Immature natural killer cell (primary cell): Measurements from ENCODE around the gene DIP2C. TPM values are rescaled to one million over a fixed set of nuclear protein-coding genes. Genes with fewer than 3 reads are reported as not detected.
A peak's percentile ranks its signal among the peaks of the same experiment; 100 is the strongest.

Experiments used
- DNase-seq, 3 donors: peaks; one replicate each; pipeline ENCODE4 v3.0.0; 2022; ENCODE audit warnings: mixed read lengths in 1 of 3
- H3K27ac Mint-ChIP-seq, 6 donors: one replicate each; pipeline ENCODE4 v1.8.0; 2020; ENCODE audit warnings: mixed read lengths in 6 of 6, mild to moderate bottlenecking in 5 of 6, inconsistent platforms in 4 of 6, moderate library complexity in 3 of 6
- H3K27me3 Mint-ChIP-seq, 3 donors: one replicate each; pipeline ENCODE4 v1.8.0; 2020 to 2021; ENCODE audit warnings: low read depth in 3 of 3, mild to moderate bottlenecking in 3 of 3, mixed read lengths in 3 of 3, moderate library complexity in 3 of 3, inconsistent platforms in 1 of 3
- H3K36me3 Mint-ChIP-seq, 3 donors: one replicate each; pipeline ENCODE4 v1.8.0; 2020; ENCODE audit warnings: mixed read lengths in 3 of 3, inconsistent platforms in 2 of 3, mild to moderate bottlenecking in 2 of 3
- H3K4me1 Mint-ChIP-seq, 2 donors: one replicate each; pipeline ENCODE4 v1.8.0; 2020; ENCODE audit warnings: inconsistent platforms in 2 of 2, mild to moderate bottlenecking in 2 of 2, mixed read lengths in 2 of 2, moderate library complexity in 1 of 2
- H3K4me3 Mint-ChIP-seq, 5 donors: one replicate each; pipeline ENCODE4 v1.8.0; 2020; ENCODE audit warnings: mild to moderate bottlenecking in 5 of 5, mixed read lengths in 5 of 5, inconsistent platforms in 3 of 5, moderate library complexity in 3 of 5
- H3K9me3 Mint-ChIP-seq, 6 donors: one replicate each; pipeline ENCODE4 v1.8.0; 2020; ENCODE audit warnings: mild to moderate bottlenecking in 6 of 6, mixed read lengths in 6 of 6, inconsistent platforms in 4 of 6, moderate library complexity in 3 of 6
- polyA plus RNA-seq, 3 donors: library from polyadenylated mRNA; unstranded; fragments of 300-500 nt; fragmentation: Illumina TruSeq; gene quantifications; one replicate each; pipeline ENCODE4 v1.2.3, GENCODE V29; 2021

DIP2C gene
- polyA plus RNA-seq, 3 donors from 2014 or later: 0.06 to 0.41 TPM; not detected in 1

GRCh38 chr10:490256-490655 is 199.2 kb downstream of the DIP2C start:
- Mint-ChIP-seq H3K27ac (no peak overlapping the region), H3K9me3 (no peaks in the 10 kb centered on the region), H3K4me3 (no peak overlapping the region), H3K27me3 (peaks cover 3 to 10% (median 6%) of the 10 kb centered on the region in 3 donors), H3K4me1 (peaks cover 4 to 9% of the 10 kb centered on the region in 2 donors), H3K36me3 (no peaks in the 10 kb centered on the region)
- DNase-seq: no peak

GRCh38 chr10:489330-489729 is 200.1 kb downstream of the DIP2C start:
- peaks cover 8 to 14% of the 10 kb centered on the region in 2 donors for H3K4me1 Mint-ChIP-seq
- H3K27ac Mint-ChIP-seq: no peak overlapping the region
- H3K9me3 Mint-ChIP-seq: no peaks in the 10 kb centered on the region
- H3K27me3 Mint-ChIP-seq: peaks cover 3 to 10% (median 6%) of the 10 kb centered on the region in 3 donors
- H3K4me3 Mint-ChIP-seq: no peak overlapping the region
- no peak for DNase-seq
- H3K36me3 Mint-ChIP-seq: no peaks in the 10 kb centered on the region

GRCh38 chr10:488933-489215 is 200.6 kb downstream of the DIP2C start:
- DNase-seq: no peak
- H3K4me3 Mint-ChIP-seq: no peak overlapping the region
- H3K27me3 Mint-ChIP-seq: peaks cover 3 to 9% (median 6%) of the 10 kb centered on the region in 3 donors
- no peaks in the 10 kb centered on the region for H3K9me3 Mint-ChIP-seq
- H3K36me3 Mint-ChIP-seq: no peaks in the 10 kb centered on the region
- H3K27ac Mint-ChIP-seq: no peak overlapping the region
- H3K4me1 Mint-ChIP-seq: peaks cover 13 to 18% of the 10 kb centered on the region in 2 donors

- peaks cover 13 to 20% of the 10 kb centered on the region in 2 donors for H3K4me1 Mint-ChIP-seq
- H3K27ac Mint-ChIP-seq: no peak overlapping the region
- no peak overlapping the region for H3K4me3 Mint-ChIP-seq
- H3K36me3 Mint-ChIP-seq: no peaks in the 10 kb centered on the region
- H3K27me3 Mint-ChIP-seq: peaks cover 4 to 9% (median 5%) of the 10 kb centered on the region in 3 donors
- DNase-seq: no peak
- no peaks in the 10 kb centered on the region for H3K9me3 Mint-ChIP-seq
Measured at GRCh38 chr10:488081-488932, 201.2 kb downstream of the DIP2C start.

GRCh38 chr10:486666-487322 is 202.7 kb downstream of the DIP2C start:
- no peaks in the 10 kb centered on the region for H3K36me3 Mint-ChIP-seq
- H3K4me1 Mint-ChIP-seq: peaks cover 13 to 20% of the 10 kb centered on the region in 2 donors
- H3K27ac Mint-ChIP-seq: no peak overlapping the region
- DNase-seq: no peak
- no peaks in the 10 kb centered on the region for H3K9me3 Mint-ChIP-seq
- H3K27me3 Mint-ChIP-seq: peaks cover 4 to 5% (median 5%) of the 10 kb centered on the region in 3 donors
- no peak overlapping the region for H3K4me3 Mint-ChIP-seq

GRCh38 chr10:486206-486605 is 203.3 kb downstream of the DIP2C start:
- H3K27me3 Mint-ChIP-seq: peaks cover 0 to 5% (median 5%) of the 10 kb centered on the region in 3 donors
- peak overlapping the region in 2 of 5 donors; percentile 85 to 90 for H3K4me3 Mint-ChIP-seq
- H3K4me1 Mint-ChIP-seq: peaks cover 13 to 20% of the 10 kb centered on the region in 2 donors
- DNase-seq: no peak
- H3K36me3 Mint-ChIP-seq: no peaks in the 10 kb centered on the region
- H3K27ac Mint-ChIP-seq: peak overlapping the region in 2 of 6 donors; percentile 93
- no peaks in the 10 kb centered on the region for H3K9me3 Mint-ChIP-seq

- peak overlapping the region; percentile 16 to 94 (median 92) for H3K27ac Mint-ChIP-seq
- DNase-seq: no peak
- peaks cover 13 to 20% of the 10 kb centered on the region in 2 donors for H3K4me1 Mint-ChIP-seq
- peak overlapping the region; percentile 5 to 90 (median 89) for H3K4me3 Mint-ChIP-seq
- no peaks in the 10 kb centered on the region for H3K36me3 Mint-ChIP-seq
- H3K9me3 Mint-ChIP-seq: no peaks in the 10 kb centered on the region
- peaks cover 0 to 5% (median 5%) of the 10 kb centered on the region in 3 donors for H3K27me3 Mint-ChIP-seq
Measured at GRCh38 chr10:485776-486175, 203.7 kb downstream of the DIP2C start.

- peak overlapping the region; percentile 90 to 96 (median 93) for H3K27ac Mint-ChIP-seq
- peak; percentile 43 to 48 (median 46) for DNase-seq
- H3K4me3 Mint-ChIP-seq: peak overlapping the region; percentile 85 to 90 (median 89)
- no peaks in the 10 kb centered on the region for H3K9me3 Mint-ChIP-seq
- H3K4me1 Mint-ChIP-seq: peaks cover 13 to 20% of the 10 kb centered on the region in 2 donors
- H3K27me3 Mint-ChIP-seq: peaks cover 0 to 5% (median 4%) of the 10 kb centered on the region in 3 donors
- H3K36me3 Mint-ChIP-seq: no peaks in the 10 kb centered on the region
Measured at GRCh38 chr10:484925-485661, 204.4 kb downstream of the DIP2C start.

- Mint-ChIP-seq H3K9me3 (no peaks in the 10 kb centered on the region), H3K4me3 (peak overlapping the region; percentile 85 to 90 (median 89)), H3K27me3 (peaks cover 0 to 5% (median 3%) of the 10 kb centered on the region in 3 donors)
Measured at GRCh38 chr10:484441-484924, 205.0 kb downstream of the DIP2C start.

GRCh38 chr10:483261-483660 is 206.2 kb downstream of the DIP2C start:
- H3K9me3 Mint-ChIP-seq: peaks cover 0 to 2% (median 0%) of the 10 kb centered on the region in 6 donors
- H3K4me3 Mint-ChIP-seq: peak overlapping the region in 1 of 5 donors; percentile 32
- H3K27ac Mint-ChIP-seq: no peak overlapping the region
- DNase-seq: no peak
- peaks cover 17 to 26% of the 10 kb centered on the region in 2 donors for H3K4me1 Mint-ChIP-seq
- H3K36me3 Mint-ChIP-seq: no peaks in the 10 kb centered on the region
- H3K27me3 Mint-ChIP-seq: peaks cover 0 to 5% (median 3%) of the 10 kb centered on the region in 3 donors

More at GRCh38 chr10:484441-484924, 205.0 kb downstream of the DIP2C start:
- Mint-ChIP-seq H3K36me3 (no peaks in the 10 kb centered on the region), H3K27ac (peak overlapping the region; percentile 90 to 96 (median 93)), H3K4me1 (peaks cover 13 to 20% of the 10 kb centered on the region in 2 donors)
- DNase-seq: peak; percentile 49 to 53 (median 53)

GRCh38 chr10:482848-483247 is 206.6 kb downstream of the DIP2C start:
- no peak for DNase-seq
- Mint-ChIP-seq H3K9me3 (peaks cover 0 to 2% (median 0%) of the 10 kb centered on the region in 6 donors), H3K4me3 (peak overlapping the region in 1 of 5 donors; percentile 32), H3K4me1 (peaks cover 17 to 26% of the 10 kb centered on the region in 2 donors), H3K27me3 (peaks cover 0 to 3% (median 3%) of the 10 kb centered on the region in 3 donors), H3K27ac (no peak overlapping the region), H3K36me3 (no peaks in the 10 kb centered on the region)

GRCh38 chr10:482051-482501 is 207.4 kb downstream of the DIP2C start:
- DNase-seq: no peak
- H3K27me3 Mint-ChIP-seq: peaks cover 0 to 3% (median 2%) of the 10 kb centered on the region in 3 donors
- peaks cover 17 to 28% of the 10 kb centered on the region in 2 donors for H3K4me1 Mint-ChIP-seq
- peaks cover 0 to 2% (median 0%) of the 10 kb centered on the region in 6 donors for H3K9me3 Mint-ChIP-seq
- H3K36me3 Mint-ChIP-seq: no peaks in the 10 kb centered on the region
- H3K4me3 Mint-ChIP-seq: no peak overlapping the region
- H3K27ac Mint-ChIP-seq: no peak overlapping the region

GRCh38 chr10:481628-482027 is 207.8 kb downstream of the DIP2C start:
- no peak for DNase-seq
- Mint-ChIP-seq H3K4me3 (no peak overlapping the region), H3K27me3 (peaks cover 0 to 4% (median 3%) of the 10 kb centered on the region in 3 donors), H3K9me3 (peaks cover 0 to 2% (median 0%) of the 10 kb centered on the region in 6 donors), H3K36me3 (no peaks in the 10 kb centered on the region), H3K27ac (no peak overlapping the region), H3K4me1 (peaks cover 19 to 33% of the 10 kb centered on the region in 2 donors)
